K562 (cell line): ENCODE measurements around the gene CCDC33. TPM values are rescaled to one million over a fixed set of nuclear protein-coding genes. Genes with fewer than 3 reads are reported as not detected.
A peak's percentile ranks its signal among the peaks of the same experiment; 100 is the strongest.

Source experiments
- CBFA2T2 ChIP-seq: fragments of 450-650 bp; conservative IDR thresholded peaks from 2 replicates; pipeline ENCODE4 v1.6.1; 2017; ENCODE audit warnings: mild to moderate bottlenecking
- CBFA2T3 ChIP-seq: fragments of 450-650 bp; IDR thresholded peaks from 2 replicates; pipeline ENCODE4 v1.6.1; 2017
- DACH1 ChIP-seq: fragments of 450-650 bp; IDR thresholded peaks from 2 replicates; pipeline ENCODE4 v1.6.1; 2018; ENCODE audit not compliant: partially characterized antibody
- DDX20 ChIP-seq: fragments of 450-650 bp; IDR thresholded peaks from 2 replicates; pipeline ENCODE4 v1.6.1; 2016; ENCODE audit warnings: missing genetic modification characterization, low read depth, mild to moderate bottlenecking, missing compliant biosample characterization, moderate library complexity
- DPF2 ChIP-seq: fragments of 450-650 bp; IDR thresholded peaks from 2 replicates; pipeline ENCODE4 v1.6.1; 2016
- ETV6 ChIP-seq, 3 experiments: fragments of 150-350 bp in 1 of 3; sonication (generic) in 1 of 3; formaldehyde crosslinking in 1 of 3; IDR thresholded peaks; 2 replicates each; pipeline versions ENCODE4 v1.6.1 to v1.8.0; 2014 to 2022; ENCODE audit warnings: borderline replicate concordance in 2 of 3, low read depth in 2 of 3, antibody characterized with exemption in 1 of 3, low read length in 1 of 3, mild to moderate bottlenecking in 1 of 3, missing genetic modification reagents in 1 of 3
- GABPA ChIP-seq: fragments of 200-800 bp; sonication (Bioruptor generic); conservative IDR thresholded peaks from 2 replicates; pipeline ENCODE4 v1.6.1; 2016; ENCODE audit warnings: low read depth, missing genetic modification characterization, missing compliant biosample characterization
- HDGF ChIP-seq: fragments of 450-650 bp; IDR thresholded peaks from 2 replicates; pipeline ENCODE4 v1.6.1; 2016
- HIVEP1 ChIP-seq: fragments of 250-450 bp; sonication (Bioruptor Pico); IDR thresholded peaks from 2 replicates; pipeline ENCODE4 v1.4.0; 2020; ENCODE audit warnings: mild to moderate bottlenecking
- KDM4B ChIP-seq, 2 experiments: fragments of 450-650 bp in 1 of 2; sonication (generic) in 1 of 2; IDR thresholded peaks; 2 replicates each; pipeline ENCODE4 v1.6.1; 2016 to 2017; ENCODE audit warnings: borderline replicate concordance in 2 of 2, antibody characterized with exemption in 1 of 2, low read depth in 1 of 2, mild to moderate bottlenecking in 1 of 2
- KHSRP ChIP-seq: fragments of 450-650 bp; IDR thresholded peaks from 2 replicates; pipeline ENCODE4 v1.6.1; 2017
- LEF1 ChIP-seq: fragments of 450-650 bp; IDR thresholded peaks from 2 replicates; pipeline ENCODE4 v1.6.1; 2016; ENCODE audit warnings: mild to moderate bottlenecking
- MAZ ChIP-seq, 2 experiments: fragments of 450-650 bp in 1 of 2; sonication (generic) in 1 of 2; formaldehyde crosslinking; IDR thresholded peaks in 1 of 2; conservative IDR thresholded peaks in 1 of 2; 2 replicates each; pipeline versions ENCODE4 v1.4.0 to v1.5.0; 2020; ENCODE audit warnings: mild to moderate bottlenecking in 1 of 2, missing genetic modification reagents in 1 of 2
- RB1 ChIP-seq: fragments of 450-650 bp; IDR thresholded peaks from 2 replicates; pipeline ENCODE4 v1.6.1; 2017; ENCODE audit warnings: low read depth, mild to moderate bottlenecking
- TBP ChIP-seq: optimal IDR thresholded peaks from 2 replicates; pipeline ENCODE3; 2011; ENCODE audit warnings: low read depth, low read length, improper control_type of control experiment
- YBX1 ChIP-seq: fragments of 450-650 bp; IDR thresholded peaks from 2 replicates; pipeline ENCODE4 v1.7.1; 2016; ENCODE audit warnings: mild to moderate bottlenecking
- ZNF133 ChIP-seq: fragments of 250-450 bp; sonication (Bioruptor Pico); IDR thresholded peaks from 2 replicates; pipeline ENCODE4 v1.4.0; 2020; ENCODE audit warnings: mild to moderate bottlenecking
- ZNF778 ChIP-seq: fragments of 450-650 bp; formaldehyde crosslinking; IDR thresholded peaks from 2 replicates; pipeline ENCODE4 v1.4.0; 2020; ENCODE audit warnings: mild to moderate bottlenecking, moderate library complexity
- polyA plus RNA-seq, 8 experiments: library from polyadenylated mRNA; depleted of rRNA in 4 of 8; stranded (reverse) in 5 of 8; unstranded in 3 of 8; fragments of >200 nt; fragmentation: Nextera tagmentation in 2 of 8; fragmentation: Illumina TruSeq in 1 of 8; extraction: Ambion mirVana in 2 of 8; extraction: Trizol in 1 of 8; gene quantifications; 2 replicates each; pipeline versions ENCODE4 v1.2.1 to v1.2.3, GENCODE V29; 2011 to 2014; ENCODE audit warnings: inconsistent platforms in 1 of 8, missing spikeins in 1 of 8
- total RNA-seq, 7 experiments: library from RNA; depleted of rRNA in 6 of 7; stranded (reverse); fragments of >200 nt in 6 of 7; fragmentation: Illumina TruSeq in 2 of 7; extraction: Trizol in 2 of 7; gene quantifications; 2 replicates each; pipeline versions ENCODE4 v1.2.1 to v1.2.3, GENCODE V29; 2011 to 2021; ENCODE audit warnings: low replicate concordance in 1 of 7
- TF ChIP-seq, protein P1 (sequence below): sonication (generic); formaldehyde crosslinking; IDR thresholded peaks from 2 replicates; pipeline ENCODE4 v1.9.0; 2022; ENCODE audit warnings: mild to moderate bottlenecking, missing genetic modification reagents
- TF ChIP-seq, protein P2 (sequence below): fragments of 450-650 bp; IDR thresholded peaks from 2 replicates; pipeline ENCODE4 v1.6.1; 2016
- TF ChIP-seq, protein P3 (sequence below): fragments of 200-400 bp; formaldehyde crosslinking; IDR thresholded peaks from 2 replicates; pipeline ENCODE4 v1.6.1; 2017; ENCODE audit warnings: mild to moderate bottlenecking, low read depth, low read length, moderate library complexity
- TF ChIP-seq, protein P4 (sequence below): sonication (generic); formaldehyde crosslinking; IDR thresholded peaks from 2 replicates; pipeline ENCODE4 v1.8.1; 2022; ENCODE audit warnings: missing genetic modification reagents
- TF ChIP-seq, protein P5 (sequence below): fragments of 250-450 bp; sonication (Bioruptor Pico); IDR thresholded peaks from 2 replicates; pipeline ENCODE4 v1.5.0; 2022; ENCODE audit warnings: mild to moderate bottlenecking

CCDC33 gene
- total and polyA plus RNA-seq, 9 of the 15 experiments (the other 6 are each of a cell fraction or from before 2014, with no cell fraction given) = 0.08 to 1.1 (median 0.15) TPM; not detected in 4

DNA sequence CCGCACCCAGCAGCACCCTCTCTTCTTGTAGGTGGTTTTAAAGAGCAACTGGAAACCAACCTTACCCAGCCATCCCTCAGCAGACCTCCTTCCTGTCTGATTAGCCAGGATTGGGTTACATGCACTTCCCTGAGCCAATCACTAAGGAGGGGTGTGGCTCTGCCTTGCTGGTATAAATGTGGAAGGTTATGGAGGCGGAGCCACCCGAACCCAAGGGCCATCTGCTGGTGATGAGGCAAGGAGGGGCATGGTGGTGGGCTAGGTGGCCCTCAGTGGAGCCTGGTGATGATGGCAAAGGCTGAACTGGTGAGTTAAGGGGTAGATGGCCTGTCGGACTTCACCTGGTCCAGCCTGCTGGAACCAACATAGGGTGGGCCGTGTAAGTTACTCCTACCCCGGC is 39.8 kb downstream of the CCDC33 start (continued):
- TF ChIP-seq, protein P1, sequence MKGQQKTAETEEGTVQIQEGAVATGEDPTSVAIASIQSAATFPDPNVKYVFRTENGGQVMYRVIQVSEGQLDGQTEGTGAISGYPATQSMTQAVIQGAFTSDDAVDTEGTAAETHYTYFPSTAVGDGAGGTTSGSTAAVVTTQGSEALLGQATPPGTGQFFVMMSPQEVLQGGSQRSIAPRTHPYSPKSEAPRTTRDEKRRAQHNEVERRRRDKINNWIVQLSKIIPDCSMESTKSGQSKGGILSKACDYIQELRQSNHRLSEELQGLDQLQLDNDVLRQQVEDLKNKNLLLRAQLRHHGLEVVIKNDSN (CRISPR knock-in tag) = no peak
- TF ChIP-seq ZNF133 (no peak), ZNF778 (CRISPR knock-in tag) (no peak), RB1 (no peak), DACH1 (no peak), DDX20 (no peak), CBFA2T3 (no peak), CBFA2T2 (no peak), TBP (peak; percentile 47), GABPA (no peak), KDM4B (IDR thresholded peaks at IDR 0.05; ENCODE audit: borderline replicate concordance in 2 of 2, low read depth in 1 of 2) (no peak), YBX1 (no peak), HDGF (no peak), ETV6 (IDR thresholded peaks at IDR 0.05; ENCODE audit: borderline replicate concordance in 1 of 2, low read depth in 2 of 2, low read length in 1 of 2) (no peak), ETV6 (CRISPR knock-in tag; IDR thresholded peaks at IDR 0.05; ENCODE audit: borderline replicate concordance) (no peak), DPF2 (no peak), HIVEP1 (CRISPR knock-in tag) (no peak), KHSRP (no peak), MAZ (CRISPR knock-in tag; conservative IDR thresholded peaks at IDR 0.05 in 1 of 2, IDR thresholded peaks at IDR 0.05 in 1 of 2) (no peak), LEF1 (no peak)
- TF ChIP-seq, protein P2, sequence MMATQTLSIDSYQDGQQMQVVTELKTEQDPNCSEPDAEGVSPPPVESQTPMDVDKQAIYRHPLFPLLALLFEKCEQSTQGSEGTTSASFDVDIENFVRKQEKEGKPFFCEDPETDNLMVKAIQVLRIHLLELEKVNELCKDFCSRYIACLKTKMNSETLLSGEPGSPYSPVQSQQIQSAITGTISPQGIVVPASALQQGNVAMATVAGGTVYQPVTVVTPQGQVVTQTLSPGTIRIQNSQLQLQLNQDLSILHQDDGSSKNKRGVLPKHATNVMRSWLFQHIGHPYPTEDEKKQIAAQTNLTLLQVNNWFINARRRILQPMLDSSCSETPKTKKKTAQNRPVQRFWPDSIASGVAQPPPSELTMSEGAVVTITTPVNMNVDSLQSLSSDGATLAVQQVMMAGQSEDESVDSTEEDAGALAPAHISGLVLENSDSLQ = peak; percentile 93
- TF ChIP-seq, protein P3, sequence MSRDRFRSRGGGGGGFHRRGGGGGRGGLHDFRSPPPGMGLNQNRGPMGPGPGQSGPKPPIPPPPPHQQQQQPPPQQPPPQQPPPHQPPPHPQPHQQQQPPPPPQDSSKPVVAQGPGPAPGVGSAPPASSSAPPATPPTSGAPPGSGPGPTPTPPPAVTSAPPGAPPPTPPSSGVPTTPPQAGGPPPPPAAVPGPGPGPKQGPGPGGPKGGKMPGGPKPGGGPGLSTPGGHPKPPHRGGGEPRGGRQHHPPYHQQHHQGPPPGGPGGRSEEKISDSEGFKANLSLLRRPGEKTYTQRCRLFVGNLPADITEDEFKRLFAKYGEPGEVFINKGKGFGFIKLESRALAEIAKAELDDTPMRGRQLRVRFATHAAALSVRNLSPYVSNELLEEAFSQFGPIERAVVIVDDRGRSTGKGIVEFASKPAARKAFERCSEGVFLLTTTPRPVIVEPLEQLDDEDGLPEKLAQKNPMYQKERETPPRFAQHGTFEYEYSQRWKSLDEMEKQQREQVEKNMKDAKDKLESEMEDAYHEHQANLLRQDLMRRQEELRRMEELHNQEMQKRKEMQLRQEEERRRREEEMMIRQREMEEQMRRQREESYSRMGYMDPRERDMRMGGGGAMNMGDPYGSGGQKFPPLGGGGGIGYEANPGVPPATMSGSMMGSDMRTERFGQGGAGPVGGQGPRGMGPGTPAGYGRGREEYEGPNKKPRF = no peak
- TF ChIP-seq, protein P4, sequence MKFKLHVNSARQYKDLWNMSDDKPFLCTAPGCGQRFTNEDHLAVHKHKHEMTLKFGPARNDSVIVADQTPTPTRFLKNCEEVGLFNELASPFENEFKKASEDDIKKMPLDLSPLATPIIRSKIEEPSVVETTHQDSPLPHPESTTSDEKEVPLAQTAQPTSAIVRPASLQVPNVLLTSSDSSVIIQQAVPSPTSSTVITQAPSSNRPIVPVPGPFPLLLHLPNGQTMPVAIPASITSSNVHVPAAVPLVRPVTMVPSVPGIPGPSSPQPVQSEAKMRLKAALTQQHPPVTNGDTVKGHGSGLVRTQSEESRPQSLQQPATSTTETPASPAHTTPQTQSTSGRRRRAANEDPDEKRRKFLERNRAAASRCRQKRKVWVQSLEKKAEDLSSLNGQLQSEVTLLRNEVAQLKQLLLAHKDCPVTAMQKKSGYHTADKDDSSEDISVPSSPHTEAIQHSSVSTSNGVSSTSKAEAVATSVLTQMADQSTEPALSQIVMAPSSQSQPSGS = no peak
- TF ChIP-seq, protein P5, sequence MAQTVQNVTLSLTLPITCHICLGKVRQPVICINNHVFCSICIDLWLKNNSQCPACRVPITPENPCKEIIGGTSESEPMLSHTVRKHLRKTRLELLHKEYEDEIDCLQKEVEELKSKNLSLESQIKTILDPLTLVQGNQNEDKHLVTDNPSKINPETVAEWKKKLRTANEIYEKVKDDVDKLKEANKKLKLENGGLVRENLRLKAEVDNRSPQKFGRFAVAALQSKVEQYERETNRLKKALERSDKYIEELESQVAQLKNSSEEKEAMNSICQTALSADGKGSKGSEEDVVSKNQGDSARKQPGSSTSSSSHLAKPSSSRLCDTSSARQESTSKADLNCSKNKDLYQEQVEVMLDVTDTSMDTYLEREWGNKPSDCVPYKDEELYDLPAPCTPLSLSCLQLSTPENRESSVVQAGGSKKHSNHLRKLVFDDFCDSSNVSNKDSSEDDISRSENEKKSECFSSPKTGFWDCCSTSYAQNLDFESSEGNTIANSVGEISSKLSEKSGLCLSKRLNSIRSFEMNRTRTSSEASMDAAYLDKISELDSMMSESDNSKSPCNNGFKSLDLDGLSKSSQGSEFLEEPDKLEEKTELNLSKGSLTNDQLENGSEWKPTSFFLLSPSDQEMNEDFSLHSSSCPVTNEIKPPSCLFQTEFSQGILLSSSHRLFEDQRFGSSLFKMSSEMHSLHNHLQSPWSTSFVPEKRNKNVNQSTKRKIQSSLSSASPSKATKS = no peak
